HCT116 (cell line): Measurements from ENCODE around the gene RET.

Experiments used
- CEBPB ChIP-seq: IDR thresholded peaks from 2 replicates; pipeline ENCODE4 v1.6.1; 2012; ENCODE audit warnings: low read depth
- CTCF ChIP-seq, 3 experiments: fragments of 200-600 bp in 1 of 3; sonication (generic) in 1 of 3; IDR thresholded peaks in 2 of 3; conservative IDR thresholded peaks in 1 of 3; 2 replicates each; pipeline ENCODE4 v1.5.1; 2012 to 2017; ENCODE audit warnings: low read depth in 2 of 3, low read length in 2 of 3, antibody characterized with exemption in 1 of 3, borderline replicate concordance in 1 of 3, control low read depth in 1 of 3, mild to moderate bottlenecking in 1 of 3, mixed read lengths in 1 of 3, mixed run types in 1 of 3, moderate library complexity in 1 of 3; ENCODE audit not compliant: insufficient read depth in 1 of 3
- POLR2A ChIP-seq: IDR thresholded peaks from 2 replicates; pipeline ENCODE4 v1.7.0; 2011; ENCODE audit warnings: borderline replicate concordance; ENCODE audit not compliant: insufficient read depth, insufficient read length; ENCODE audit errors: extremely low read depth
- RAD21 ChIP-seq: IDR thresholded peaks from 2 replicates; pipeline ENCODE4 v1.6.1; 2012; ENCODE audit warnings: low read depth, mild to moderate bottlenecking
- REST ChIP-seq: IDR thresholded peaks from 2 replicates; pipeline ENCODE4 v1.6.1; 2012; ENCODE audit warnings: low read depth
- TCF7L2 ChIP-seq: IDR thresholded peaks from 2 replicates; pipeline ENCODE4 v1.7.0; 2011; ENCODE audit warnings: borderline replicate concordance, inconsistent platforms; ENCODE audit not compliant: insufficient read depth, insufficient read length; ENCODE audit errors: extremely low read depth

- no peak for TF ChIP-seq RAD21
- TF ChIP-seq CTCF (IDR thresholded peaks at IDR 0.05 in 2 of 3, conservative IDR thresholded peaks at IDR 0.05 in 1 of 3; ENCODE audit: borderline replicate concordance in 1 of 3, insufficient read depth in 1 of 3, low read depth in 2 of 3, low read length in 2 of 3): no peak
- no peak for TF ChIP-seq TCF7L2
- TF ChIP-seq POLR2A: no peak
- TF ChIP-seq CEBPB: no peak
- no peak for TF ChIP-seq REST
These were observed 50.0 kb downstream of the RET start for GRCh38 chr10:43126759-43127424.
